K562 (cell line): ENCODE measurements around the gene CENPQ. TPM values are rescaled to one million over a fixed set of nuclear protein-coding genes. Genes with fewer than 3 reads are reported as not detected.

Source experiments
- ATAC-seq: fragments of 200-7000 bp; cut with Tn5 transposase; 3 replicates; pipeline ENCODE4 v1.9.1; 2020; ENCODE audit warnings: moderate library complexity
- BruUV-seq: library from RNA; stranded (reverse); fragments of 400-500 nt; replicated peaks from 2 replicates; lab custom pipeline; 2021; lab: Mats Ljungman, UMichigan
- CTCF ChIA-PET: fragments of 300-600 bp; formaldehyde crosslinking; extraction: SDS; loops from one replicate; lab custom pipeline; 2021; ENCODE audit warnings: low intra/inter-chr PET ratio; lab: Yijun Ruan, JAX
- POLR2A ChIA-PET: fragments of 300-600, 350-650 bp; sonication (Branson Sonifier 250); formaldehyde crosslinking; extraction: SDS; loops from one replicate; lab custom pipeline; 2021; ENCODE audit warnings: antibody characterized with exemption, inconsistent platforms; lab: Yijun Ruan, JAX
- DNase-seq, 4 experiments: peaks; one replicate each; pipeline versions ENCODE4 v3.0.0 to v3.0.0-alpha.2; 2011 to 2018; ENCODE audit warnings: low spot score in 3 of 4, mixed read lengths in 3 of 4; ENCODE audit errors: extremely low read depth in 1 of 4
- FAIRE-seq: peaks from 2 replicates; lab custom pipeline; 2011; peaks lifted over from hg19 to GRCh38; lab: Jason Lieb, UNC
- H2AFZ ChIP-seq: 2 replicates; pipeline ENCODE4 v1.6.0; 2011; ENCODE audit warnings: low read depth, low read length, control low read depth, inconsistent platforms
- H3K27ac ChIP-seq: fragments of 200-600 bp; 3 replicates; pipeline ENCODE4 v1.8.0; 2011; ENCODE audit warnings: low read depth, mild to moderate bottlenecking, control low read depth, inconsistent platforms, low read length, moderate library complexity, mixed read lengths; ENCODE audit errors: extremely low read depth
- H3K27me3 ChIP-seq, 2 experiments: fragments of 300-600 bp in 1 of 2; 2 replicates in 1 of 2; 3 replicates in 1 of 2; pipeline versions ENCODE4 v1.6.0 to v1.8.0; 2011; ENCODE audit warnings: inconsistent platforms in 2 of 2, low read length in 2 of 2, mild to moderate bottlenecking in 1 of 2, mixed read lengths in 1 of 2, moderate library complexity in 1 of 2; ENCODE audit not compliant: control insufficient read depth in 2 of 2, insufficient read depth in 2 of 2
- H3K36me3 ChIP-seq: fragments of 300-600 bp; 3 replicates; pipeline ENCODE4 v1.8.0; 2011; ENCODE audit warnings: mild to moderate bottlenecking, low read length, inconsistent platforms; ENCODE audit not compliant: control insufficient read depth, insufficient read depth
- H3K4me1 ChIP-seq, 2 experiments: fragments of 200-600 bp in 1 of 2; replicated peaks in 1 of 2; 2 replicates in 1 of 2; 3 replicates in 1 of 2; pipeline versions ENCODE4 v1.5.1 to v1.8.0; 2011; ENCODE audit warnings: inconsistent platforms in 2 of 2, low read length in 2 of 2, mild to moderate bottlenecking in 1 of 2, mixed read lengths in 1 of 2, moderate library complexity in 1 of 2; ENCODE audit not compliant: control insufficient read depth in 2 of 2, insufficient read depth in 2 of 2
- H3K4me2 ChIP-seq: 2 replicates; pipeline ENCODE4 v1.6.1; 2011; ENCODE audit warnings: low read length, control low read depth, inconsistent platforms, mixed read lengths; ENCODE audit not compliant: insufficient read depth
- H3K4me3 ChIP-seq: fragments of 200-600 bp; sonication (generic), shearing (Covaris generic); 2 replicates; pipeline ENCODE4 v1.5.1; 2016; ENCODE audit warnings: control low read depth, inconsistent platforms
- H3K79me2 ChIP-seq: fragments of 200-600 bp; 3 replicates; pipeline ENCODE4 v1.8.0; 2011; ENCODE audit warnings: low read length, inconsistent platforms; ENCODE audit not compliant: control insufficient read depth, insufficient read depth
- H3K9ac ChIP-seq, 2 experiments: 2 replicates each; pipeline versions ENCODE4 v1.6.0 to v1.6.1; 2011; ENCODE audit warnings: low read depth in 2 of 2, low read length in 2 of 2, control low read depth in 1 of 2, inconsistent platforms in 1 of 2, mild to moderate bottlenecking in 1 of 2, mixed read lengths in 1 of 2; ENCODE audit not compliant: insufficient read depth in 1 of 2
- H3K9me1 ChIP-seq: one replicate; pipeline ENCODE4 v1.6.0; 2011; ENCODE audit warnings: inconsistent platforms, mild to moderate bottlenecking, low read length, moderate library complexity; ENCODE audit not compliant: control insufficient read depth, insufficient read depth
- H3K9me3 ChIP-seq: replicated peaks from 2 replicates; pipeline ENCODE4 v1.5.1; 2011; ENCODE audit warnings: low read depth, low read length, inconsistent platforms; ENCODE audit not compliant: control insufficient read depth, insufficient read depth
- H4K20me1 ChIP-seq: replicated peaks from 2 replicates; pipeline ENCODE4 v1.6.1; 2011; ENCODE audit warnings: low read length, inconsistent platforms, mixed read lengths; ENCODE audit not compliant: control insufficient read depth, insufficient read depth
- EHMT2 ChIP-seq: fragments of 450-650 bp; IDR thresholded peaks from 2 replicates; pipeline ENCODE4 v1.6.1; 2018; ENCODE audit warnings: antibody characterized with exemption
- FOXK1 ChIP-seq: sonication (generic); formaldehyde crosslinking; IDR thresholded peaks from 2 replicates; pipeline ENCODE4 v1.8.0; 2022; ENCODE audit warnings: missing genetic modification reagents, mild to moderate bottlenecking, borderline replicate concordance
- GTF2A2 ChIP-seq: IDR thresholded peaks from 2 replicates; pipeline ENCODE4 v1.6.1; 2016; ENCODE audit warnings: mild to moderate bottlenecking, missing genetic modification characterization, missing compliant biosample characterization
- HDAC8 ChIP-seq: fragments of 450-650 bp; IDR thresholded peaks from 2 replicates; pipeline ENCODE4 v1.6.1; 2016; ENCODE audit warnings: mild to moderate bottlenecking, missing genetic modification characterization, moderate library complexity, missing compliant biosample characterization
- LEF1 ChIP-seq: fragments of 450-650 bp; IDR thresholded peaks from 2 replicates; pipeline ENCODE4 v1.6.1; 2016; ENCODE audit warnings: mild to moderate bottlenecking
- MEF2A ChIP-seq: IDR thresholded peaks from 2 replicates; pipeline ENCODE4 v1.6.1; 2011; ENCODE audit warnings: low read depth, mild to moderate bottlenecking, low read length, moderate library complexity; ENCODE audit not compliant: control insufficient read depth
- NCOR1 ChIP-seq: fragments of 450-650 bp; IDR thresholded peaks from 2 replicates; pipeline ENCODE4 v1.6.1; 2016; ENCODE audit warnings: mild to moderate bottlenecking, moderate library complexity
- NKRF ChIP-seq: fragments of 450-650 bp; IDR thresholded peaks from 2 replicates; pipeline ENCODE4 v1.6.1; 2016; ENCODE audit warnings: borderline replicate concordance
- PHB2 ChIP-seq: fragments of 450-650 bp; IDR thresholded peaks from 2 replicates; pipeline ENCODE4 v1.6.1; 2017; ENCODE audit warnings: low read depth
- POLR2AphosphoS2 ChIP-seq: IDR thresholded peaks from 2 replicates; pipeline ENCODE4 v1.6.1; 2012; ENCODE audit warnings: low read length, improper control_type of control experiment
- RBBP5 ChIP-seq: fragments of 200-600 bp; sonication (generic); IDR thresholded peaks from 2 replicates; pipeline ENCODE4 v1.6.1; 2012; ENCODE audit warnings: borderline replicate concordance, mild to moderate bottlenecking, low read length, control low read depth, inconsistent platforms; ENCODE audit not compliant: insufficient read depth, poor library complexity, severe bottlenecking
- RHOXF2B ChIP-seq: fragments of 250-450 bp; sonication (Bioruptor Pico); conservative IDR thresholded peaks from 2 replicates; pipeline ENCODE4 v1.5.1; 2021
- SMAD3 ChIP-seq: fragments of 450-650 bp; formaldehyde crosslinking; conservative IDR thresholded peaks from 2 replicates; pipeline ENCODE4 v1.4.0; 2020; ENCODE audit warnings: mild to moderate bottlenecking
- ZKSCAN1 ChIP-seq: fragments of 150-350 bp; IDR thresholded peaks from 2 replicates; pipeline ENCODE4 v1.6.1; 2016; ENCODE audit warnings: low read depth, low read length
- ZNF407 ChIP-seq: fragments of 450-650 bp; IDR thresholded peaks from 2 replicates; pipeline ENCODE4 v1.6.1; 2016; ENCODE audit warnings: low read depth
- ZNF780A ChIP-seq: fragments of 250-450 bp; sonication (Bioruptor Pico); IDR thresholded peaks from 2 replicates; pipeline ENCODE4 v1.5.0; 2021; ENCODE audit warnings: mild to moderate bottlenecking
- WGBS: fragments of 100-300 bp; shearing (Covaris generic); methylation state at CpG from one replicate; pipeline ENCODE4 v1.1.6; 2016; ENCODE audit warnings: low coverage, mixed read lengths; ENCODE audit not compliant: insufficient coverage; ENCODE audit errors: missing lambda C conversion rate; 5-methylcytosine and 5-hydroxymethylcytosine counted together
- in situ Hi-C: fragments of 300-500 bp; cut with MboI; formaldehyde crosslinking; loops from 4 replicates; pipeline ENCODE4 v1.15.0; 2018; ENCODE audit warnings: inconsistent platforms, mixed read lengths
- intact Hi-C: fragments of 100-400 bp; cut with micrococcal nuclease; formaldehyde crosslinking; loops from 2 replicates; pipeline ENCODE4 v1.14.2; 2022
- polyA plus RNA-seq, 8 experiments: library from polyadenylated mRNA; depleted of rRNA in 4 of 8; stranded (reverse) in 5 of 8; unstranded in 3 of 8; fragments of >200 nt; fragmentation: Nextera tagmentation in 2 of 8; fragmentation: Illumina TruSeq in 1 of 8; extraction: Ambion mirVana in 2 of 8; extraction: Trizol in 1 of 8; gene quantifications; 2 replicates each; pipeline versions ENCODE4 v1.2.1 to v1.2.3, GENCODE V29; 2011 to 2014; ENCODE audit warnings: inconsistent platforms in 1 of 8, missing spikeins in 1 of 8
- total RNA-seq, 7 experiments: library from RNA; depleted of rRNA in 6 of 7; stranded (reverse); fragments of >200 nt in 6 of 7; fragmentation: Illumina TruSeq in 2 of 7; extraction: Trizol in 2 of 7; gene quantifications; 2 replicates each; pipeline versions ENCODE4 v1.2.1 to v1.2.3, GENCODE V29; 2011 to 2021; ENCODE audit warnings: low replicate concordance in 1 of 7

CENPQ gene
- total and polyA plus RNA-seq, 9 of the 15 experiments (the other 6 are each of a cell fraction or from before 2014, with no cell fraction given) = 12.7 to 48.3 (median 26.4) TPM

- H3K27ac ChIP-seq = no peak overlapping the region
- no peak for FAIRE-seq
- 0% methylated on average over 1 of the region's 1 CpG for WGBS
Observed at GRCh38 chr6:49415358-49415757, 47.8 kb upstream of the CENPQ start.

More at GRCh38 chr6:49415358-49415757, 47.8 kb upstream of the CENPQ start:
- ATAC-seq (no peak), DNase-seq (no peak)
- no peaks in the 10 kb centered on the region for H4K20me1 ChIP-seq
- TF ChIP-seq SMAD3 (CRISPR knock-in tag) (no peak), ZNF407 (no peak), NKRF (no peak), PHB2 (no peak), ZNF780A (CRISPR knock-in tag) (no peak), EHMT2 (no peak), FOXK1 (CRISPR knock-in tag) (no peak), POLR2AphosphoS2 (no peak), MEF2A (no peak), HDAC8 (no peak), ZKSCAN1 (no peak), GTF2A2 (no peak), LEF1 (no peak), NCOR1 (no peak), RBBP5 (no peak), RHOXF2B (CRISPR knock-in tag) (no peak)
- intact Hi-C loops = no loop called here
- H3K4me1 ChIP-seq = no peaks in the 10 kb centered on the region
- no peaks in the 10 kb centered on the region for H3K9me1 ChIP-seq
- BruUV-seq = no TSS peak
- in situ Hi-C loops = no loop called here
- no peak overlapping the region for H3K4me2 ChIP-seq
- H3K27me3 ChIP-seq = no peaks in the 10 kb centered on the region; a peak in 1 of 5 replicates
- no peaks in the 10 kb centered on the region for H3K36me3 ChIP-seq
- no peaks in the 10 kb centered on the region for H3K9me3 ChIP-seq
- ChIA-PET CTCF (no interaction called here), POLR2A (no interaction called here)
- no peak overlapping the region for H3K4me3 ChIP-seq
- no peak overlapping the region for H2AFZ ChIP-seq
- no peaks in the 10 kb centered on the region for H3K79me2 ChIP-seq
- H3K9ac ChIP-seq = no peak overlapping the region
